Erythroblast (primary cell): Measurements from ENCODE around the gene DGAT2L6.
"Not testable (repeated sequence)": the region's sequence is repeated elsewhere in the genome, so short reads cannot be mapped to it uniquely, and the experiment has no call there.

Experiments used
- DNase-seq, 2 experiments: peaks; one replicate each; lab custom pipeline; 2025; lab: John Stamatoyannopoulos, UW
- GATA1 ChIP-seq: IDR thresholded peaks from 2 replicates; pipeline ENCODE4 v1.6.1; 2011; ENCODE audit warnings: low read depth, mild to moderate bottlenecking, control low read depth, low read length, moderate library complexity
- POLR2A ChIP-seq: IDR thresholded peaks from 2 replicates; pipeline ENCODE4 v1.6.1; 2011; ENCODE audit warnings: mild to moderate bottlenecking, low read length

Gene DGAT2L6

GRCh38 chrX:70231666-70232065 is 54.4 kb downstream of the DGAT2L6 start:
- TF ChIP-seq POLR2A = no peak
- no peak for TF ChIP-seq GATA1
- DNase-seq = no peak

DNA sequence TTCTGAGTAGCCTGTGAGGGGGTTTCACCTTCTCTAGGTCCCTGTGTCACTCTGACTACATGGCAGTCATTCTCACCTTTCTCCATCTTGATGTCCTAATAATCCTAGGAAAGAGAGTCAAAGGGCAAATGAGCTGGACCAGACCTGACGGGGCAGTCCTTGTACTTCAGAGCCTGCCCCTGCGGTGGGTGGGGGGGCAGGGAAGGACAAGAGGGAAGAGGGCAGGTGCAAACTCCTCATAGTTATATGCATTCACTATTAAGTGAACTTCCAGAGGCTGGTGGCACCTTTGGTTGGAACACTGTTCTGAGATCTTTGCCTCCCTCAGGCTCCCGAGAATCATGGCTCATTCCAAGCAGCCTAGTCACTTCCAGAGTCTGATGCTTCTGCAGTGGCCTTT is 57.1 kb downstream of the DGAT2L6 start, which contains the start of gene AWAT1:
Gene AWAT1 (plus strand): TSS at position 301 of the 400 bp plus-strand sequence. CDS start 41 bp downstream, at position 342.
- no peak for DNase-seq
- TF ChIP-seq POLR2A = no peak
- no peak for TF ChIP-seq GATA1

DNA sequence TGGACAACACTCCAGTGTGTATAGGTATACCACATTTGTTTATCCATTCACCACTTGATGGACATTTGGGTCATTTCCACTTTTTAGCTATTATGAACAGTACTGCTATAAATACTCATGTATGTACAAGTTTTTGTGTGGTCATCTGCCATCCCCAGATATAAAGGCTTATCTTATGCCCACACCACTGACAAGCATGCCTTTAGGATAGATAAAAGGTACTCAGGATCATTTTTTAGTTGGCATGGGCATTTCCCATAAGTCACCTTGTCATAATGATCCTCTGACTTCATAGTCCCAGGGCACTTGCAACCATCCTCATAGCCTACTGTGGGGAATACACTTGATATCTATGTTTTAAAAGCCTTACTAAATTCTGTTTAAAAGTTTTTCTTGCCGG is 63.5 kb downstream of the DGAT2L6 start:
- TF ChIP-seq POLR2A (no peak), GATA1 (no peak)

DNA sequence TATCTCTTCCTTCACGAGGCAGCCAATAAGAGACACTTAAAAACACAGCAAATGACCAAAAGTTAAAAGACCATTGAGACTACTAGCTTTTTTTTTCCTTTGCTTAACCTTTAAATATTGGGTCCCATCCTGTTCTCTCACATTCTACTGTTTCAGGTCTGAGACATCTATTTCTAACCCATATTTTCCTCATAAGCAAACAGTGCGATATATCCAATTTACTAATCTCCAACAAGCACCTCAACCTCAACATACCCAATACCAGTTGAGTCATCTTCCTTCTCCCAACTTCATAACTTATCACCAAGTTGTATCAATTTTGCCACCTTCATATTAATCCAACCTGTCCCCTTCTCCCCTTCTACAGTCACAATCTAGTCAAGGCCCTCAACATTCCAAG is 64.2 kb downstream of the DGAT2L6 start:
- TF ChIP-seq POLR2A (no peak), GATA1 (no peak)
- no peak for DNase-seq

More for the DNA sequence above, 63.5 kb downstream of the DGAT2L6 start:
- peak in 1 of 2 experiments; percentile 40 for DNase-seq

- not testable (repeated sequence) for DNase-seq
Observed at GRCh38 chrX:70243601-70244000, 66.3 kb downstream of the DGAT2L6 start.

DNA sequence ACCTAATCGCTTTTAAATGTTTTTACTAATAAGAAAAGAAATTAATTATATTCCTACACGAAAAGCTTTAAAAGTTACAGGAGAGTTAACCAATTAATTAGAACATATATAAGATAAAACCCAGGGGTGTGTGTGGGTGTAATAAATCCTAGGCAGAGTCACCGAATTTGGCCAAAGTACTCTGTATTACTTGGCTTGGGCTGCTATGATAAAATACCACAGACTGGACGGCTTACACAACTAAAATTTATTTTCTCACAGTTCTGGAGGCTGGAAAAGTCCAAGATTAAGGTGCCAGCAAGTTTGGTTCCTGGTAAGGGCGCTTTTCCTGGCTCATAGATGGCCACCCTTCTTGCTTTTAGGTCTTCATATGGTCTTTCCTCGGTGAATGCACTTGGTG is 67.6 kb downstream of the DGAT2L6 start:
- no peak for DNase-seq
- TF ChIP-seq GATA1 (no peak), POLR2A (no peak)

DNA sequence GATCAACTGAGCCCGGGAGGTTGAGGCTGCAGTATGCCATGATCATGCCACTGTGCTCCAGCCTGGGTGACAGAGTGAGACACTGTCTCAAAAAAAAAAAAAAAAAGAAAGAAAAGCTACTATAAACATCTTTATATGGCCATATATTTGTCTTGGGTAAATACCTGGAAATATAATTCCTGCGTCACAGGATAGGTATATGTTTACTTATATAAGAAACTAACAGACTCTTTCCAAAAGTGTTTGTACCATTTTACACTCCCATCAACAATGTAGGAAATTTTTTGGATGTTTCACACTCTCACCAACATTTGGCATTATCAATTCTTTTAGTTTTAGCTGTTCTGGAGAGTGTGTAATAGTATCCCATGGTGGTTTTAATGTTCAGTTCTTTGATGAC is 70.0 kb downstream of the DGAT2L6 start:
- no peak for TF ChIP-seq GATA1
- no peak for TF ChIP-seq POLR2A
- DNase-seq = no peak

DNA sequence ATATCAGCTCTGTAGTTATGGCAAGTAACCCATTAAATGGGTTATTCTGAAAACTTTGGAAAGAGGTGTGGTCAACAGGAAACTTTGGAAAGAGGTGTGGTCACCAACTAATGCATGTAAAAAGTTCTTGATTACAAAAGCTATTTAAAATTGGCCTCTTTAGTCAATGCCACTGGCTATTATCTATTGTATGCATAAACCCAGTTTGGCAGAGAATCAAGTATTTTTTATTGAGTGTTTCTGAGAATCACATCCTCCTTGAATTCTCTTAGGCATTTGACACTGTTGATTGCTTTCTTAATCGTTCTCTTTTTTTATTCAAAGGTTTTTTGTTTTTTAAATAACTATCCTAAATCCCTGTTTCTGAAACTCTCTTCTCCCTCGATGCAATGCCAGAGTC is 75.2 kb downstream of the DGAT2L6 start:
- no peak for DNase-seq
- no peak for TF ChIP-seq POLR2A
- TF ChIP-seq GATA1 = no peak

- no peak for DNase-seq
Observed at GRCh38 chrX:70253377-70254062, 76.2 kb downstream of the DGAT2L6 start.

GRCh38 chrX:70254063-70254400 is 76.7 kb downstream of the DGAT2L6 start:
- TF ChIP-seq POLR2A (no peak), GATA1 (no peak)
- DNase-seq = no peak

More at GRCh38 chrX:70253377-70254062, 76.2 kb downstream of the DGAT2L6 start:
- no peak for TF ChIP-seq POLR2A
- TF ChIP-seq GATA1 = no peak

GRCh38 chrX:70254909-70255308 is 77.6 kb downstream of the DGAT2L6 start:
- TF ChIP-seq GATA1 (no peak), POLR2A (no peak)
- no peak for DNase-seq
